Fibroblast of skin of left biceps (primary cell): Measurements from ENCODE around the gene CDC23.

Source experiments
- DNase-seq, 2 experiments: peaks; one replicate each; pipeline ENCODE4 v3.0.0-alpha.2; 2013; ENCODE audit warnings: low read depth in 2 of 2

Gene CDC23

GRCh38 chr5:138141734-138142133 is 71.4 kb downstream of the CDC23 start:
- DNase-seq, result no peak

GRCh38 chr5:138140268-138140667 is 72.9 kb downstream of the CDC23 start:
- no peak for DNase-seq

- no peak for DNase-seq
These were observed 73.4 kb downstream of the CDC23 start for GRCh38 chr5:138139781-138140090.

- no peak for DNase-seq
These were observed 74.0 kb downstream of the CDC23 start, which contains the start of gene NME5 for GRCh38 chr5:138138949-138139780. Gene NME5, minus strand, starts transcription at chr5:138139428. Its CDS starts 648 bp downstream, at chr5:138138780.
